PC-3 (cell line): ENCODE results near the gene PTPN3. TPM values are rescaled to one million over a fixed set of nuclear protein-coding genes. Genes with fewer than 3 reads are reported as not detected.

ENCODE experiments used
- ATAC-seq: fragments of 200-7000 bp; cut with Tn5 transposase; 2 replicates; pipeline ENCODE4 v1.9.1; 2020; ENCODE audit warnings: mild to moderate bottlenecking, moderate library complexity
- BruUV-seq: library from RNA; stranded (reverse); fragments of 400-500 nt; replicated peaks from 2 replicates; lab custom pipeline; 2021; lab: Mats Ljungman, UMichigan
- CTCF ChIA-PET: fragments of 300-600 bp; sonication (Branson Sonifier 250); formaldehyde crosslinking; loops from one replicate; lab custom pipeline; 2022; ENCODE audit warnings: antibody characterized with exemption; lab: Charles Lee
- POLR2A ChIA-PET: fragments of 300-600 bp; sonication (Branson Sonifier 250); formaldehyde crosslinking; loops from one replicate; lab custom pipeline; 2022; ENCODE audit warnings: antibody characterized with exemption; ENCODE audit not compliant: unreplicated experiment; lab: Charles Lee
- DNase-seq: peaks from one replicate; pipeline ENCODE4 v3.0.0-alpha.2; 2015
- H2AFZ ChIP-seq: fragments of 300-600 bp; sonication (generic); 2 replicates; pipeline ENCODE4 v1.6.0; 2016; ENCODE audit warnings: antibody characterized with exemption, low read length
- H3F3A ChIP-seq: fragments of 300-600 bp; sonication (generic); one replicate; pipeline ENCODE4 v1.6.0; 2017; ENCODE audit warnings: antibody characterized with exemption, low read length, control low read depth, mild to moderate bottlenecking; ENCODE audit not compliant: unreplicated experiment
- H3K27ac ChIP-seq: fragments of 300-600 bp; sonication (generic); 2 replicates; pipeline ENCODE4 v1.5.1; 2016; ENCODE audit warnings: mild to moderate bottlenecking, low read length
- H3K27me3 ChIP-seq: fragments of 300-600 bp; sonication (generic); 2 replicates; pipeline ENCODE4 v1.6.1; 2016; ENCODE audit warnings: low read length, mixed read lengths
- H3K36me3 ChIP-seq: fragments of 300-600 bp; sonication (generic); 2 replicates; pipeline ENCODE4 v1.6.1; 2016; ENCODE audit warnings: low read depth, mixed run types, low read length, mixed read lengths
- H3K4me1 ChIP-seq: fragments of 300-600 bp; sonication (generic); 2 replicates; pipeline ENCODE4 v1.5.1; 2016; ENCODE audit warnings: low read length; ENCODE audit not compliant: insufficient read depth
- H3K4me2 ChIP-seq: fragments of 300-600 bp; sonication (generic); 2 replicates; pipeline ENCODE4 v1.6.0; 2016; ENCODE audit warnings: low read length
- H3K4me3 ChIP-seq: fragments of 300-600 bp; sonication (generic); 2 replicates; pipeline ENCODE4 v1.5.1; 2016; ENCODE audit warnings: mild to moderate bottlenecking, low read length, mixed read lengths
- H3K79me2 ChIP-seq: fragments of 300-600 bp; sonication (generic); 2 replicates; pipeline ENCODE4 v1.6.1; 2017; ENCODE audit warnings: low read length, mixed read lengths
- H3K9ac ChIP-seq: fragments of 300-600 bp; sonication (generic); 2 replicates; pipeline ENCODE4 v1.6.0; 2016; ENCODE audit warnings: mild to moderate bottlenecking, low read length
- H3K9me2 ChIP-seq: fragments of 300-600 bp; sonication (generic); replicated peaks from 2 replicates; pipeline ENCODE4 v1.6.1; 2016; ENCODE audit warnings: mixed run types, low read length, mixed read lengths
- H3K9me3 ChIP-seq: fragments of 300-600 bp; sonication (generic); 2 replicates; pipeline ENCODE4 v1.6.1; 2016; ENCODE audit warnings: low read length, mixed read lengths
- H4K20me1 ChIP-seq: fragments of 300-600 bp; sonication (generic); 2 replicates; pipeline ENCODE4 v1.6.1; 2016; ENCODE audit warnings: low read length, mixed read lengths
- CTCF ChIP-seq: fragments of 300-600 bp; sonication (generic); conservative IDR thresholded peaks from 2 replicates; pipeline ENCODE4 v1.5.1; 2017; ENCODE audit warnings: antibody characterized with exemption, low read depth, mild to moderate bottlenecking, low read length
- EZH2 ChIP-seq: fragments of 300-600 bp; sonication (generic); IDR thresholded peaks from one replicate; pipeline ENCODE4 v1.6.1; 2017; ENCODE audit warnings: antibody characterized with exemption, mild to moderate bottlenecking, low read length; ENCODE audit not compliant: unreplicated experiment
- EZH2phosphoT487 ChIP-seq: fragments of 300-600 bp; sonication (generic); IDR thresholded peaks from 2 replicates; pipeline ENCODE4 v1.6.1; 2018; ENCODE audit warnings: mild to moderate bottlenecking, antibody characterized with exemption, low read length, borderline replicate concordance
- intact Hi-C: fragments of 100-400 bp; cut with micrococcal nuclease; formaldehyde crosslinking; loops from 2 replicates; pipeline ENCODE4 v1.9.0; 2023
- total RNA-seq: library from RNA; depleted of rRNA; stranded (reverse); fragments of >200 nt; gene quantifications from 2 replicates; pipeline ENCODE4 v1.2.3, GENCODE V29; 2014

The PTPN3 gene
- total RNA-seq, 1 experiment from 2014 or later: 8.4 TPM

- CTCF ChIA-PET: no interaction called here
Observed at GRCh38 chr9:109493648-109494047, 4.5 kb downstream of the PTPN3 start.

GRCh38 chr9:109491590-109491989, 6.5 kb downstream of the PTPN3 start:
- no peaks in the 10 kb centered on the region for H3K27me3 ChIP-seq
- no TSS peak for BruUV-seq
- no peak overlapping the region for H3K9ac ChIP-seq
- no peaks in the 10 kb centered on the region for H3K36me3 ChIP-seq
- H3K4me2 ChIP-seq: no peak overlapping the region
- no peaks in the 10 kb centered on the region for H4K20me1 ChIP-seq
- peaks cover 82% of the 10 kb centered on the region for H3K79me2 ChIP-seq
- H3K9me2 ChIP-seq: no peaks in the 10 kb centered on the region
- ChIA-PET CTCF (no interaction called here), POLR2A (interaction anchor here (0.6 kb wide), 1 partner anchor 71 kb away, joined by 4 read pairs; no protein-coding TSS in a partner anchor)
- no peaks in the 10 kb centered on the region for H3F3A ChIP-seq
- no peak for TF ChIP-seq EZH2
- no peak for TF ChIP-seq CTCF
- no peak for TF ChIP-seq EZH2phosphoT487
- H3K9me3 ChIP-seq: no peaks in the 10 kb centered on the region
- ATAC-seq (no peak), DNase-seq (no peak)
- intact Hi-C loops: no loop called here
- H3K4me1 ChIP-seq: peaks cover 4% of the 10 kb centered on the region
- no peak overlapping the region for H3K27ac ChIP-seq
- H2AFZ ChIP-seq: no peak overlapping the region
- no peak overlapping the region for H3K4me3 ChIP-seq

More at GRCh38 chr9:109493648-109494047, 4.5 kb downstream of the PTPN3 start:
- no peaks in the 10 kb centered on the region for H4K20me1 ChIP-seq
- peaks cover 80% of the 10 kb centered on the region for H3K79me2 ChIP-seq
- H3K4me2 ChIP-seq: no peak overlapping the region
- no peaks in the 10 kb centered on the region for H3K9me3 ChIP-seq
- H3K36me3 ChIP-seq: no peaks in the 10 kb centered on the region
- TF ChIP-seq CTCF (no peak), EZH2 (no peak), EZH2phosphoT487 (no peak)
- H3K27ac ChIP-seq: no peak overlapping the region
- no TSS peak for BruUV-seq
- H2AFZ ChIP-seq: no peak overlapping the region
- ATAC-seq (no peak), DNase-seq (no peak)
- H3K4me3 ChIP-seq: no peak overlapping the region
- intact Hi-C loops: no loop called here
- peaks cover 15% of the 10 kb centered on the region for H3K4me1 ChIP-seq
- no peaks in the 10 kb centered on the region for H3K27me3 ChIP-seq
- no peaks in the 10 kb centered on the region for H3K9me2 ChIP-seq
- POLR2A ChIA-PET: no interaction called here
- H3K9ac ChIP-seq: no peak overlapping the region
- no peaks in the 10 kb centered on the region for H3F3A ChIP-seq

- intact Hi-C loops: no loop called here
- Histone ChIP-seq H3K4me1 (peaks cover 7% of the 10 kb centered on the region), H3K4me2 (no peak overlapping the region), H3K4me3 (no peak overlapping the region), H4K20me1 (no peaks in the 10 kb centered on the region), H3K27ac (no peak overlapping the region), H2AFZ (no peak overlapping the region), H3K9me2 (no peaks in the 10 kb centered on the region), H3F3A (no peaks in the 10 kb centered on the region), H3K9ac (no peak overlapping the region), H3K27me3 (no peaks in the 10 kb centered on the region), H3K79me2 (peaks cover 75% of the 10 kb centered on the region), H3K36me3 (no peaks in the 10 kb centered on the region), H3K9me3 (no peaks in the 10 kb centered on the region)
- no TSS peak for BruUV-seq
- POLR2A ChIA-PET: no interaction called here
- DNase-seq (no peak), ATAC-seq (no peak; the same call in 1 of the 2 replicates)
- TF ChIP-seq CTCF: no peak
- no peak for TF ChIP-seq EZH2phosphoT487
- TF ChIP-seq EZH2: no peak
- CTCF ChIA-PET: no interaction called here
Observed at GRCh38 chr9:109488791-109489492, 9.2 kb downstream of the PTPN3 start.
